ENCODE results near the gene BASP1.

Gene BASP1

DNA sequence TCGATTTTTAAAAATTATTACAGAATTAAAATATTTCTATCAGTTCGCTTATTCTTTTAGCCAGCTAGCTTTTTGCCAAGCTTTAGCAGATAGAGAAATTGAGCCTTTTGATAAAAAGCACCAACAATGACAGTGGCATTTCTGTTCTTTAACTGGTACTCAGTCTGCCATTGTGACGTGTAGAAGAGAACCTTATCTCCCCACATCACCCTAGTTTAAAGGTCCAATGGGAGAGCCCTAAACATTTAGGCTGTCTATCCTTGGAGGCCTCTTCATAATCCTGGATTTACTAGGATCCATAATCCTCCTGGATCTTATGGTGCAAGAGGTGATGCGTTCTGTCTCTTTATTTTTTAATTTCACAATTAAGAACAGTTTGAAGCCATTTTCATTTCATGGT, 3.0 kb downstream of the BASP1 start:
- H3K4me3 ChIP-seq (replicated peaks in 1 of 2; ENCODE audit: low read depth in 2 of 2, low read length in 2 of 2) = no peak overlapping the region
- TF ChIP-seq, protein P1, sequence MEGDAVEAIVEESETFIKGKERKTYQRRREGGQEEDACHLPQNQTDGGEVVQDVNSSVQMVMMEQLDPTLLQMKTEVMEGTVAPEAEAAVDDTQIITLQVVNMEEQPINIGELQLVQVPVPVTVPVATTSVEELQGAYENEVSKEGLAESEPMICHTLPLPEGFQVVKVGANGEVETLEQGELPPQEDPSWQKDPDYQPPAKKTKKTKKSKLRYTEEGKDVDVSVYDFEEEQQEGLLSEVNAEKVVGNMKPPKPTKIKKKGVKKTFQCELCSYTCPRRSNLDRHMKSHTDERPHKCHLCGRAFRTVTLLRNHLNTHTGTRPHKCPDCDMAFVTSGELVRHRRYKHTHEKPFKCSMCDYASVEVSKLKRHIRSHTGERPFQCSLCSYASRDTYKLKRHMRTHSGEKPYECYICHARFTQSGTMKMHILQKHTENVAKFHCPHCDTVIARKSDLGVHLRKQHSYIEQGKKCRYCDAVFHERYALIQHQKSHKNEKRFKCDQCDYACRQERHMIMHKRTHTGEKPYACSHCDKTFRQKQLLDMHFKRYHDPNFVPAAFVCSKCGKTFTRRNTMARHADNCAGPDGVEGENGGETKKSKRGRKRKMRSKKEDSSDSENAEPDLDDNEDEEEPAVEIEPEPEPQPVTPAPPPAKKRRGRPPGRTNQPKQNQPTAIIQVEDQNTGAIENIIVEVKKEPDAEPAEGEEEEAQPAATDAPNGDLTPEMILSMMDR (IDR thresholded peaks at IDR 0.05; ENCODE audit: low read depth, low read length) = no peak
- no peak for DNase-seq (ENCODE audit: low read depth in 2 of 2)

DNA sequence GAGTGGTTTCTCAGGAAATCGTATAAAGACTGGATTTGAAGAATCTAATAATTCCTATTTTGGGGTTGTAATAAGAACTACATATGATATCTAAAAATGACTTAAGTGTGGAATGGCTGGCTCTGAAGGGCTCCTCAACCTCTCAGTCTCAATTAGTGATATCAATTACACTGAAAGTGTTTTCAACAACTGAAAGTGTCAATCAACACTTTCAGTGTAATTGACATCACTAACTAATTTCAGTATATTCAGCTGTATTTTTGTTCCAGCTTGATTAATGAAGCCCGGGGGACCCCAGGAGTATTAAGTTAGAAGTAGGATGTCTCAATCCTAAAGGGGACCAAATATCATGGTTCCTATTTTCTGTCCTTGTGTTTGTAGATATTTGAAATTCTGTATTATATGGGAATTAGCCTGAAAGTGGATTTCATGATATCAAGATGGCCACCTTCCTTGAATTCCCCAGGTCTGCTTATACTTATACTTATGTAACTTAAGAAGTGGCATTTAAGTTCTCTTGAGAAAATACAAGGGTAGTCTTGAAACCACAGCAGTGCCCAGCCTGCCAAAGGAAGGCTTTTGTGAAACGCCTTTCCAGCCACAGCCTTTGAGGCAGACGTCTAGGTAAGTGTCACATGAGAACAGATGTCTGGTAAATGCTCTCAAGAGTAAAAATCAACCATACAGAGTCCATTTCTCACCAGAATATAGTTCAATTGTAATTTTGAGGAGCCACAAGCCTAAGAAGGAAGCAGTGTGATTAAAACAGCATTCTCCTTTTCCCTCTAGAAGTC, 4.6 kb downstream of the BASP1 start:
- TF ChIP-seq, protein P1 (IDR thresholded peaks at IDR 0.05; ENCODE audit: low read depth, low read length) = no peak
- no peak overlapping the region for H3K4me3 ChIP-seq (replicated peaks in 1 of 2; ENCODE audit: low read depth in 2 of 2, low read length in 2 of 2)
- peak; percentile 27 to 37 for DNase-seq (ENCODE audit: low read depth in 2 of 2)

DNA sequence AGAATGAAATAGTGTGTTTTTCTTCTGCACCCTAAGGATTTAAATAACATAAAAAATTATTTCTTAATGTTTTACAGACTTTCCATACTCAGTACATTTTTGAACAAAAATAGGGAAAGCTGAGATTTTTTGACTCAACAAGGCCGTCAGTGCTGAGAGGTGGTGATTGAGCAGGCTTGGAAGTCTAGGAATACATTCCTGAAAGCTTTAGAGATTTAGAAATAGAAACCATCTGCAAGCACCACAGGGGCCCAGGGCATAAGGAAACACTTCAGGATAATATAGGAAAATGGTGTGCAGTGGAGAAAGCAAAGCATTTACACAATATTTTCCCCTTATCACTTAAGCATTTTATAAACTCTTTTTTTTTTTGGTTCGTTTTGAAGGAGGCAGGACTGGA, 5.2 kb downstream of the BASP1 start:
- H3K4me3 ChIP-seq (replicated peaks in 1 of 2; ENCODE audit: low read depth in 2 of 2, low read length in 2 of 2) = no peak overlapping the region
- peak in 1 of 2 donors; percentile 37 for DNase-seq (ENCODE audit: low read depth in 2 of 2)
- TF ChIP-seq, protein P1 (IDR thresholded peaks at IDR 0.05; ENCODE audit: low read depth, low read length) = no peak

DNA sequence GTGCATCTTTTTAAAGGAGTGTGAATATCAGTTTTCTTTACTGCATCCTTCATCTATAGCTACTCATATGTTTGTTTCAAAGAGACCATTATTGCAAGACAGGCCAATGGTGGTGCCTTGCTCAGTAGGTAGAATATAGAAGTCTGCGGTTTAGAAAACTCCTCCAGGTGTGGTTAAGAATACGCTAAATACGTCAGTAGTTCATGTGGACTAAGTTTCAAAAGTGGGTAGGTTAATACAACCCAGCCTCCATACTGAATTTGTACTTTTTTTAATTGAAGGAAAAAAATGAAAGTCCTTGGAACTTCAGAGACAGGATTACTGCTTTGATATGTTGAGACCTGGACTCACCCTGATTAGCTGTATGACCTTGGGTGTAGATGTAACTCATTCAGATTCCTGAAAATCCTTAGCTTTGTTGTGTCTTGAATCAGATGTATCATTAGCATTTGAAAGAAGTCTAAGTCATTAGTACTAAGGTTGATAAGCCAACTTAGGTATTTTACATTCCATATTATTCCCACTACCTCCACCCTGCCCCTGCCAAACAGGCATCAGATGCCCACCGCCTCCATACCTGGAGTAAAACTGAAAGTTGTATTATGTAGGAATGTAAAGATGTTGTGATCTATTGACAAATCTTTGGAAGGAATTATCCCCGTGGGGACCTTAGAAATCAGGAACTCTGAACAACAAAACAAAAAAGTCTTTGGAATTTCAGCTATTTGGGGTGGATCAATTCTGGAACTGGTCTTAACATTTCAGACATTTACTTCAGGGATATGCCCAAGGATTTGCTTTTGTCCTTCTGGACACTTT, 6.1 kb downstream of the BASP1 start:
- H3K4me3 ChIP-seq (replicated peaks in 1 of 2; ENCODE audit: low read depth in 2 of 2, low read length in 2 of 2) = no peak overlapping the region
- TF ChIP-seq, protein P1 (IDR thresholded peaks at IDR 0.05; ENCODE audit: low read depth, low read length) = no peak

DNA sequence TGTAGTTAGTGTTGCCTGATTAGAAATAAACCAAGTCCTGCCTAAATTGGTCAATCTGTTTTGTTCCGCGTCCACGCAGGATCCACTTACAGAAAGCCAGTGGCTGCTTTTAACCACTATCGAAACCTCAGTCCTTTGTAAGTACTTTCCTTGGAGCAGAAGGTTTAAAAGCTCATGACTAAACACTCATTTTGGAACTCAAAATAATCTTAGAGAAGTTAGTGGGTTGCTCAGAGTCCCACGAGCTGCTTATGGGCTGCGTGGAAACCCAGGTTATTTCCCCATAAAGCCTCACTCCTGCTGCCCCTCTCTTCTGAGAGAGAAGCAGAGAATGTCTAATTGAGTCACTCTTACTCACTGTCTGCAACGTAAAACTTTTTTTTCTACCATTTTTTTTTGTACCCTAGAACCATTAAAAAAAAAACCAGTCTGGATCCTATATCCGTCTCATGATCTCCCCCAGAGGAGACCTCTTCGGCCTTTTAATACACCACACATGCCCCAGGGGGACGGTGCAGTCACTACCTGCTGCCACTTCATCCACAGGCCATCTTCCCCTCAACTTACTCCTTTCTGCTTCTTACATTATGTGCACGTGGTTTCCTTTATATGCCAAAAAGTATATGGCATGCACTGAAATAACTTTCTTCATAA, 7.6 kb downstream of the BASP1 start:
- DNase-seq (ENCODE audit: low read depth in 2 of 2) = peak in 1 of 2 donors; percentile 84
- TF ChIP-seq, protein P1 (IDR thresholded peaks at IDR 0.05; ENCODE audit: low read depth, low read length) = no peak
- H3K4me3 ChIP-seq (replicated peaks in 1 of 2; ENCODE audit: low read depth in 2 of 2, low read length in 2 of 2) = no peak overlapping the region

More for the DNA sequence above, 6.1 kb downstream of the BASP1 start:
- DNase-seq (ENCODE audit: low read depth in 2 of 2) = no peak

DNA sequence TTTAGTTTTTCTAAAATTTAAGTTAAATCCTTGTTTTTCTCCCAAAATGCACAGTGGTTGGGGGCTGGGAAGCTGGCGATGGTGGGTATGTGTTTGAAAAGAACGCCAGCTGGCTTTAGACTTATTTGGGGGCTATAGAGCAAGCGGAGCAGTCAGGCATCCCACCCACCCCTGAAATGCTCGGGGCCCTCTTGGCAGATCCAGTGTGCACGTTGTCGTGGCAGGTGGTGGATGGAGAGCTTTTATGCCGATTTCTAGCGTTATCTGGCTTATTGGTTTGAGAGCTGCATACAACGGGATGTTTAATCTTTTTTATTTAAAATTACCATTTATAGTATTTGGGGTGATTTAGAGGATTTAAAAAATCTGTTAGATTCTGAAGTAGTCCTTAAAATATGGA, 8.1 kb downstream of the BASP1 start:
- no peak for DNase-seq (ENCODE audit: low read depth in 2 of 2)
- TF ChIP-seq, protein P1 (IDR thresholded peaks at IDR 0.05; ENCODE audit: low read depth, low read length) = no peak
- no peak overlapping the region for H3K4me3 ChIP-seq (replicated peaks in 1 of 2; ENCODE audit: low read depth in 2 of 2, low read length in 2 of 2)

All from cardiac fibroblast (primary cell).